GM12801 (cell line): ENCODE data around the gene EXD2.

ENCODE experiments used
- CTCF ChIP-seq: IDR thresholded peaks from one replicate; pipeline ENCODE4 v1.5.1; 2011; ENCODE audit warnings: control low read depth; ENCODE audit not compliant: insufficient read length; ENCODE audit errors: extremely low read depth

Gene EXD2

GRCh38 chr14:69191340-69192111 lies at the start of gene EXD2:
Gene EXD2 (plus strand): TSS chr14:69191498. CDS start chr14:69209471, 17,973 bp downstream.
- no peak for TF ChIP-seq CTCF

GRCh38 chr14:69141550-69141949 lies 49.7 kb upstream of the EXD2 start:
- TF ChIP-seq CTCF: no peak

- TF ChIP-seq CTCF: no peak
Observed at GRCh38 chr14:69142101-69142500, 49.2 kb upstream of the EXD2 start.

- TF ChIP-seq CTCF: no peak
Observed at GRCh38 chr14:69149461-69150244, 41.6 kb upstream of the EXD2 start.

GRCh38 chr14:69151458-69152180 lies 39.7 kb upstream of the EXD2 start:
- TF ChIP-seq CTCF: no peak

- TF ChIP-seq CTCF: no peak
Observed at GRCh38 chr14:69152181-69152901, 39.0 kb upstream of the EXD2 start.

GRCh38 chr14:69152902-69153151 lies 38.5 kb upstream of the EXD2 start, which contains the start of gene DCAF5:
Gene DCAF5 (minus strand): TSS chr14:69153119. CDS start chr14:69152978, 141 bp downstream.
- TF ChIP-seq CTCF: no peak
